Pancreas (tissue), 10 donors: ENCODE data around the gene DCHS1. TPM values are rescaled to one million over a fixed set of nuclear protein-coding genes. Genes with fewer than 3 reads are reported as not detected.

Source experiments
- ATAC-seq, 4 donors: fragments of 200-7000 bp; cut with Tn5 transposase; one replicate each; pipeline versions ENCODE4 v1.8.0 to v1.9.1; 2020; ENCODE audit warnings: mild to moderate bottlenecking in 4 of 4, moderate library complexity in 4 of 4
- DNase-seq, 6 donors: peaks; one replicate each; pipeline ENCODE4 v3.0.0-alpha.2; 2020
- FAIRE-seq: peaks from 2 replicates; lab custom pipeline; 2012; peaks lifted over from hg19 to GRCh38; lab: Jason Lieb, UNC
- H3K27ac ChIP-seq, 4 donors: fragments of 200-600 bp; sonication (generic); 1 replicate in 3 of 4; 2 replicates in 1 of 4; pipeline versions ENCODE4 v1.5.0 to v1.8.0; 2020
- H3K27me3 ChIP-seq, 4 donors: fragments of 200-600 bp; one replicate each; pipeline ENCODE4 v1.8.0; 2021
- H3K36me3 ChIP-seq, 3 donors: fragments of 200-600 bp; sonication (generic) in 1 of 3; one replicate each; pipeline versions ENCODE4 v1.5.0 to v1.8.0; 2020 to 2021
- H3K4me1 ChIP-seq, 3 donors: fragments of 200-600 bp; one replicate each; pipeline ENCODE4 v1.8.0; 2021
- H3K4me3 ChIP-seq, 4 donors: fragments of 200-600 bp; sonication (generic) in 2 of 4; one replicate each; pipeline versions ENCODE4 v1.5.0 to v1.8.0; 2020 to 2021
- H3K9me3 ChIP-seq, 4 donors: fragments of 200-600 bp; one replicate each; pipeline ENCODE4 v1.8.0; 2021
- CTCF ChIP-seq, 4 donors: fragments of 200-600 bp; sonication (generic) in 3 of 4; IDR thresholded peaks; one replicate each; pipeline versions ENCODE4 v1.5.0 to v1.8.0; 2021; ENCODE audit warnings: antibody characterized with exemption in 4 of 4
- WGBS, 2 donors: extraction: QIAGEN DNeasy Blood & Tissue Kit; methylation state at CpG; one replicate each; pipeline ENCODE4 v1.1.7; 2013; 5-methylcytosine and 5-hydroxymethylcytosine counted together
- intact Hi-C, 3 donors: fragments of 100-400 bp; cut with DNase I; formaldehyde crosslinking; loops; one replicate each; pipeline versions ENCODE4 v1.11.1 to v1.14.2; 2022
- polyA plus RNA-seq, 2 donors: library from polyadenylated mRNA; stranded (reverse); fragments of 200-250 nt; gene quantifications; one replicate each; pipeline ENCODE4 v1.2.3, GENCODE V29; 2013
- total RNA-seq, 6 donors: library from RNA; stranded (reverse); fragmentation: NEBNext Ultra II Directional in 4 of 6; extraction: Animal tissue kit (Norgen Biotek cat#: 25700) in 4 of 6; gene quantifications; one replicate each; pipeline versions ENCODE4 v1.2.1 to v1.2.4, GENCODE V29; 2021 to 2023
- donor health status: healthy with polysubstance abuse.
- donor health status: DM: no; HTN: no; CAD: no; lungs with moderate emphysema.
- donor health status: DM: no; HTN: no; CAD: no.
- donor health status: control.
- donor health status: control.
- donor health status: Bipolar disorder and iron deficiency.
- donor health status: DM: yes; HTN: yes; CAD: no.
- donor health status: DM: no; HTN: no; CAD: no.
- donor health status: DM: no; HTN: no; CAD: no.
- donor health status: DM: yes; HTN: yes; CAD: no.

Gene DCHS1
- total and polyA plus RNA-seq, 8 donors, result 2.3 to 4.8 (median 3.7) TPM

- no peaks in the 10 kb centered on the region for H3K27me3 ChIP-seq
- TF ChIP-seq CTCF (IDR thresholded peaks at IDR 0.05), result no peak
- no peaks in the 10 kb centered on the region for H3K9me3 ChIP-seq
- no peak for ATAC-seq
- no peak for DNase-seq
- no peak overlapping the region for H3K4me3 ChIP-seq
- intact Hi-C loops, result no loop called here
- FAIRE-seq, result no peak
- 88 to 98% methylated on average over 3 of the region's 3 CpGs for WGBS, 2 donors
- H3K36me3 ChIP-seq, result no peaks in the 10 kb centered on the region
- peak overlapping the region in 3 of 4 donors; percentile 14 to 67 (median 60) for H3K27ac ChIP-seq
- peaks cover 0 to 21% (median 18%) of the 10 kb centered on the region in 3 donors for H3K4me1 ChIP-seq
Observed at GRCh38 chr11:6636480-6636879, 19.1 kb downstream of the DCHS1 start.

GRCh38 chr11:6635082-6635932, 20.3 kb downstream of the DCHS1 start:
- intact Hi-C loops, result no loop called here
- Histone ChIP-seq H3K36me3 (no peaks in the 10 kb centered on the region), H3K4me3 (no peak overlapping the region), H3K4me1 (peaks cover 0 to 21% (median 18%) of the 10 kb centered on the region in 3 donors), H3K27me3 (no peaks in the 10 kb centered on the region), H3K27ac (peak overlapping the region; percentile 11 to 67 (median 37)), H3K9me3 (no peaks in the 10 kb centered on the region)
- no peak for DNase-seq
- 34 to 35% methylated on average over 10 of the region's 10 CpGs for WGBS, 2 donors
- TF ChIP-seq CTCF (IDR thresholded peaks at IDR 0.05), result no peak
- FAIRE-seq, result no peak
- peak; percentile 41 to 54 (median 44) for ATAC-seq

- Histone ChIP-seq H3K4me3 (no peak overlapping the region), H3K9me3 (no peaks in the 10 kb centered on the region), H3K36me3 (no peaks in the 10 kb centered on the region), H3K27me3 (no peaks in the 10 kb centered on the region), H3K4me1 (peaks cover 0 to 21% (median 18%) of the 10 kb centered on the region in 3 donors), H3K27ac (peak overlapping the region in 3 of 4 donors; percentile 42 to 67 (median 60))
- ATAC-seq, result peak in 2 of 4 donors; percentile 33 to 49
- no peak for DNase-seq
- TF ChIP-seq CTCF (IDR thresholded peaks at IDR 0.05), result no peak
- intact Hi-C loops, result no loop called here
- WGBS, 2 donors, result 33 to 63% methylated on average over 1 of the region's 1 CpG
- FAIRE-seq, result no peak
Observed at GRCh38 chr11:6634534-6634933, 21.1 kb downstream of the DCHS1 start.

- Histone ChIP-seq H3K36me3 (no peaks in the 10 kb centered on the region), H3K4me1 (peaks cover 0 to 21% (median 18%) of the 10 kb centered on the region in 3 donors), H3K4me3 (no peak overlapping the region), H3K9me3 (no peaks in the 10 kb centered on the region), H3K27me3 (no peaks in the 10 kb centered on the region), H3K27ac (peak overlapping the region in 2 of 4 donors; percentile 42 to 67)
- no peak for FAIRE-seq
- DNase-seq, result peak in 1 of 6 donors; percentile 19
- no peak for TF ChIP-seq CTCF (IDR thresholded peaks at IDR 0.05)
- no peak for ATAC-seq
- WGBS, 2 donors, result 90% methylated on average over 16 of the region's 16 CpGs
- intact Hi-C loops, result no loop called here
Observed at GRCh38 chr11:6633422-6634408, 21.9 kb downstream of the DCHS1 start.
